HepG2 (cell line): ENCODE measurements around the gene ONECUT1. TPM values are rescaled to one million over a fixed set of nuclear protein-coding genes. Genes with fewer than 3 reads are reported as not detected.
A peak's percentile ranks its signal among the peaks of the same experiment; 100 is the strongest.

Source experiments
- ATAC-seq: fragments of 200-7000 bp; cut with Tn5 transposase; 3 replicates; pipeline ENCODE4 v1.9.1; 2020; ENCODE audit warnings: mild to moderate bottlenecking, moderate library complexity
- BruUV-seq: library from RNA; stranded (reverse); fragments of 400-500 nt; replicated peaks from 2 replicates; lab custom pipeline; 2021; lab: Mats Ljungman, UMichigan
- CTCF ChIA-PET: fragments of 300-600 bp; formaldehyde crosslinking; extraction: SDS; loops from one replicate; lab custom pipeline; 2021; ENCODE audit warnings: low total read pairs, inconsistent platforms, low intra/inter-chr PET ratio; lab: Yijun Ruan, JAX
- POLR2A ChIA-PET: fragments of 350-600 bp; sonication (Branson Sonifier 250); formaldehyde crosslinking; loops from one replicate; lab custom pipeline; 2020; ENCODE audit warnings: antibody characterized with exemption, inconsistent platforms; lab: Yijun Ruan, JAX
- DNase-seq: peaks from one replicate; pipeline ENCODE4 v3.0.0-alpha.2; 2015; ENCODE audit warnings: low spot score
- FAIRE-seq: peaks from 3 replicates; lab custom pipeline; 2011; peaks lifted over from hg19 to GRCh38; lab: Jason Lieb, UNC
- H2AFZ ChIP-seq: one replicate; pipeline ENCODE4 v1.6.1; 2011; ENCODE audit warnings: low read length, inconsistent platforms
- H3K27ac ChIP-seq: fragments of 300-600 bp; 3 replicates; pipeline ENCODE4 v1.8.0; 2011; ENCODE audit warnings: mixed run types, mild to moderate bottlenecking, mixed read lengths, low read length, inconsistent platforms; ENCODE audit not compliant: insufficient read depth; ENCODE audit errors: extremely low read length
- H3K27me3 ChIP-seq, 2 experiments: fragments of 200-600 bp in 1 of 2; 2 replicates in 1 of 2; 3 replicates in 1 of 2; pipeline versions ENCODE4 v1.6.0 to v1.8.0; 2011; ENCODE audit warnings: low read length in 2 of 2, mild to moderate bottlenecking in 2 of 2, moderate library complexity in 2 of 2, inconsistent platforms in 1 of 2; ENCODE audit not compliant: insufficient read depth in 2 of 2, control insufficient read depth in 1 of 2
- H3K36me3 ChIP-seq, 2 experiments: fragments of 200-600 bp in 1 of 2; replicated peaks in 1 of 2; 2 replicates in 1 of 2; 3 replicates in 1 of 2; pipeline versions ENCODE4 v1.5.1 to v1.8.0; 2011; ENCODE audit warnings: low read length in 2 of 2, inconsistent platforms in 1 of 2; ENCODE audit not compliant: insufficient read depth in 2 of 2, control insufficient read depth in 1 of 2
- H3K4me1 ChIP-seq: 2 replicates; pipeline ENCODE4 v1.5.1; 2012; ENCODE audit warnings: low read length, inconsistent platforms; ENCODE audit not compliant: insufficient read depth
- H3K4me2 ChIP-seq: 2 replicates; pipeline ENCODE4 v1.6.0; 2011; ENCODE audit warnings: low read depth, low read length, inconsistent platforms
- H3K4me3 ChIP-seq, 3 experiments: fragments of 200-600 bp in 1 of 3; sonication (generic), shearing (Covaris generic) in 1 of 3; replicated peaks in 1 of 3; 2 replicates each; pipeline ENCODE4 v1.5.1; 2011 to 2016; ENCODE audit warnings: low read length in 3 of 3, inconsistent platforms in 2 of 3, low read depth in 2 of 3, mild to moderate bottlenecking in 2 of 3, control low read depth in 1 of 3, mixed read lengths in 1 of 3; ENCODE audit not compliant: insufficient read depth in 1 of 3
- H3K79me2 ChIP-seq: one replicate; pipeline ENCODE4 v1.6.1; 2011; ENCODE audit warnings: low read length, inconsistent platforms; ENCODE audit not compliant: insufficient read depth
- H3K9ac ChIP-seq: 2 replicates; pipeline ENCODE4 v1.6.0; 2011; ENCODE audit warnings: mild to moderate bottlenecking, low read depth, low read length, inconsistent platforms; ENCODE audit not compliant: insufficient read depth
- H3K9me3 ChIP-seq: 2 replicates; pipeline ENCODE4 v1.5.1; 2012; ENCODE audit warnings: mild to moderate bottlenecking, low read length
- H4K20me1 ChIP-seq: 2 replicates; pipeline ENCODE4 v1.6.0; 2011; ENCODE audit warnings: inconsistent platforms, mild to moderate bottlenecking, low read length, moderate library complexity; ENCODE audit not compliant: insufficient read depth
- KDM5B ChIP-seq: sonication (generic); formaldehyde crosslinking; IDR thresholded peaks from 2 replicates; pipeline ENCODE4 v1.4.0; 2020; ENCODE audit warnings: missing genetic modification reagents, mild to moderate bottlenecking, borderline replicate concordance
- MYC ChIP-seq: sonication (generic); formaldehyde crosslinking; IDR thresholded peaks from 2 replicates; pipeline ENCODE4 v1.9.0; 2021; ENCODE audit warnings: missing genetic modification reagents, borderline replicate concordance
- NFKB2 ChIP-seq: sonication (generic); formaldehyde crosslinking; IDR thresholded peaks from 2 replicates; pipeline ENCODE4 v1.4.0; 2020; ENCODE audit warnings: missing genetic modification reagents, borderline replicate concordance
- SP4 ChIP-seq: sonication (generic); formaldehyde crosslinking; IDR thresholded peaks from 2 replicates; pipeline ENCODE4 v1.8.1; 2023; ENCODE audit warnings: mild to moderate bottlenecking, missing genetic modification reagents
- STAG1 ChIP-seq: sonication (generic); formaldehyde crosslinking; IDR thresholded peaks from 2 replicates; pipeline ENCODE4 v1.4.0; 2020; ENCODE audit warnings: missing genetic modification reagents
- THAP11 ChIP-seq: IDR thresholded peaks from 2 replicates; pipeline ENCODE4 v1.6.1; 2016; ENCODE audit warnings: missing biosample characterization, missing genetic modification reagents
- ZMYM2 ChIP-seq: sonication (generic); formaldehyde crosslinking; IDR thresholded peaks from 2 replicates; pipeline ENCODE4 v1.8.0; 2022; ENCODE audit warnings: mild to moderate bottlenecking, missing genetic modification reagents
- ZNF30 ChIP-seq: sonication (generic); formaldehyde crosslinking; IDR thresholded peaks from 2 replicates; pipeline ENCODE4 v1.5.0; 2020; ENCODE audit warnings: mild to moderate bottlenecking, missing genetic modification reagents
- ZNF441 ChIP-seq: sonication (generic); formaldehyde crosslinking; IDR thresholded peaks from 2 replicates; pipeline ENCODE4 v1.7.0; 2021; ENCODE audit warnings: missing genetic modification reagents, borderline replicate concordance
- ZNF563 ChIP-seq: sonication (generic); formaldehyde crosslinking; IDR thresholded peaks from 2 replicates; pipeline ENCODE4 v1.8.0; 2022; ENCODE audit warnings: mild to moderate bottlenecking, moderate library complexity, missing genetic modification reagents
- ZNF609 ChIP-seq: sonication (generic); formaldehyde crosslinking; IDR thresholded peaks from 2 replicates; pipeline ENCODE4 v1.4.0; 2020; ENCODE audit warnings: mild to moderate bottlenecking, missing genetic modification reagents, borderline replicate concordance
- ZNF768 ChIP-seq: sonication (generic); formaldehyde crosslinking; IDR thresholded peaks from 2 replicates; pipeline ENCODE4 v1.4.0; 2020; ENCODE audit warnings: missing genetic modification reagents
- WGBS: methylation state at CpG from one replicate; pipeline ENCODE4 v1.1.6; 2017; ENCODE audit warnings: low lambda C conversion rate; 5-methylcytosine and 5-hydroxymethylcytosine counted together
- in situ Hi-C: cut with HindIII; loops from 2 replicates; pipeline ENCODE4 v1.10.0; 2017; ENCODE audit warnings: low pct_unique_long_range_greater_than_20kb; ENCODE audit not compliant: extremely low pct_ligation_motif_present
- intact Hi-C: fragments of 100-400 bp; cut with micrococcal nuclease; formaldehyde crosslinking; loops from one replicate; pipeline ENCODE4 v1.10.0; 2022; ENCODE audit not compliant: unreplicated experiment
- polyA plus RNA-seq, 8 experiments: library from polyadenylated mRNA; depleted of rRNA in 3 of 8; stranded (reverse) in 7 of 8; unstranded in 1 of 8; fragments of >200 nt; fragmentation: Illumina TruSeq in 4 of 8; extraction: Trizol in 4 of 8; gene quantifications; 2 replicates each; pipeline versions ENCODE4 v1.2.1 to v1.2.3, GENCODE V29; 2011 to 2016; ENCODE audit warnings: low read depth in 4 of 8, missing spikeins in 1 of 8, mixed read lengths in 1 of 8; ENCODE audit not compliant: insufficient read depth in 1 of 8
- total RNA-seq, 5 experiments: library from RNA; depleted of rRNA; stranded (reverse); fragments of >200 nt; fragmentation: Illumina TruSeq; extraction: Trizol; gene quantifications; 2 replicates each; pipeline ENCODE4 v1.2.3, GENCODE V29; 2016; ENCODE audit warnings: low read depth in 1 of 5
- TF ChIP-seq, protein P1 (sequence below): sonication (generic); formaldehyde crosslinking; conservative IDR thresholded peaks from 2 replicates; pipeline ENCODE4 v1.8.1; 2023; ENCODE audit warnings: missing genetic modification reagents
- TF ChIP-seq, protein P2 (sequence below): IDR thresholded peaks from 2 replicates; pipeline ENCODE4 v1.6.1; 2012; ENCODE audit warnings: inconsistent platforms

Gene ONECUT1
- total and polyA plus RNA-seq, 2 of the 13 experiments (the other 11 are each of a cell fraction or from before 2014, with no cell fraction given) = 3.5 to 9.1 TPM

- no peak for TF ChIP-seq ZNF609 (CRISPR knock-in tag)
Measured at GRCh38 chr15:52804526-52805081, 14.5 kb upstream of the ONECUT1 start (continued).

DNA sequence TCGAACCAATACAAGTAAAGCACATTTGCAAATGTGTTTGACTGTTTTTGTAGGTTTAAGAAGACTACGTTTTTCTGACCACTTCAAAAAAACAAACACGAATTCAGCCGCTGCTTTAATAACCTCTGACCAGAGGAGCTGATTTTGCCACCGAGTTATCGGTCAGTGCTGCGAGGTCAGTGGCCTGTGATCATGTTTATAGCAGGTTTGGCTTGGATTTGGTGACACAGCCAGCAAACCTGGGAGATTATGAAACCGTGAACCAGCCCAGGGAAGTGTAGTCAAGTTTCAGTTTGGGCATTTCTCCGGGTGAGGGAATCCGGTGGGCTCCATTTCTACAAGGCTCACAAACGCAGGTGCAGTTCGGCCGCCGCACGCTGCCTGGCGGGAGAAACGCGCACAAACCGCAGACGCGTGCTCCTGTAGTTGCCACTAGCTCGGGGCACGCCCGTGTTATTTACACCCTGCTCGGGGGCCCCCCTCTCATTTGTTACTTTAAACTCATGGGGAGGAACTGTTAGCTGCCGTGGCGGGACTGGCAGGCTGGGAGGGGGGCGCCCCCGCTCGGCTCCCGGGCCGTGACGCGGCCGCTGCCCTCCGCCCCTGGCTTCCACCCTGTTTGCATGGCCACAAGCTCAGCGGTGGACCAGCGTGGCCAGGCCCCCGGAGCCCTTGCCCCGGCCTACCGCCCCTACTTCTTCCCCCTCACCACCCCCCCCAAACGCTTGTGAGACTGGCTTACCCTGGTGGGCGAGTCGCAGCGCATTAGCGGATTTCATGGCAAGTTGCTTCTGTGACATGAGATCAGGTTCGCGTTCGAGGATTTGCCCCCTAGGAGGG, 13.6 kb upstream of the ONECUT1 start:
- FAIRE-seq (no peak), ATAC-seq (peak; percentile 61), DNase-seq (no peak)
- intact Hi-C loops = no loop called here
- WGBS = 19% methylated on average over 31 of the region's 49 CpGs
- in situ Hi-C loops = no loop called here
- Histone ChIP-seq H3K27me3 (peaks cover 9 to 47% of the 10 kb centered on the region in 2 experiments; a peak in 4 of 5 replicates), H3K9ac (peak overlapping the region; percentile 37; the same call in 1 of the 2 replicates), H3K4me3 (peak overlapping the region; percentile 23 to 62 (median 51)), H3K9me3 (no peaks in the 10 kb centered on the region), H3K79me2 (no peaks in the 10 kb centered on the region), H3K27ac (no peak overlapping the region), H2AFZ (peak overlapping the region; percentile 65), H3K4me1 (peaks cover 44% of the 10 kb centered on the region), H3K4me2 (peak overlapping the region; percentile 72), H4K20me1 (no peaks in the 10 kb centered on the region), H3K36me3 (no peaks in the 10 kb centered on the region)
- CTCF ChIA-PET = no interaction called here
- POLR2A ChIA-PET = interaction anchor here (1.2 kb wide), 1 partner anchor 13 kb away, joined by 4 read pairs; the partner anchor contains the start of gene ONECUT1
- no TSS peak for BruUV-seq
- TF ChIP-seq THAP11 (0 out of 2 replicates have a peak, but pooled peaks have one; percentile 18), NFKB2 (peak; percentile 39; the same call in 1 of the 2 replicates), ZNF30 (CRISPR knock-in tag) (0 out of 2 replicates have a peak, but pooled peaks have one; percentile 25), STAG1 (0 out of 2 replicates have a peak, but pooled peaks have one; percentile 3), SP4 (CRISPR knock-in tag) (0 out of 2 replicates have a peak, but pooled peaks have one; percentile 23), ZNF563 (CRISPR knock-in tag) (0 out of 2 replicates have a peak, but pooled peaks have one; percentile 44), KDM5B (CRISPR knock-in tag) (peak; percentile 70; the same call in 1 of the 2 replicates), MYC (CRISPR knock-in tag) (peak; percentile 40; the same call in 1 of the 2 replicates), ZNF768 (peak; percentile 21; the same call in 1 of the 2 replicates), ZMYM2 (CRISPR knock-in tag) (no peak), ZNF441 (peak; percentile 58; the same call in 1 of the 2 replicates)
- TF ChIP-seq, protein P1, sequence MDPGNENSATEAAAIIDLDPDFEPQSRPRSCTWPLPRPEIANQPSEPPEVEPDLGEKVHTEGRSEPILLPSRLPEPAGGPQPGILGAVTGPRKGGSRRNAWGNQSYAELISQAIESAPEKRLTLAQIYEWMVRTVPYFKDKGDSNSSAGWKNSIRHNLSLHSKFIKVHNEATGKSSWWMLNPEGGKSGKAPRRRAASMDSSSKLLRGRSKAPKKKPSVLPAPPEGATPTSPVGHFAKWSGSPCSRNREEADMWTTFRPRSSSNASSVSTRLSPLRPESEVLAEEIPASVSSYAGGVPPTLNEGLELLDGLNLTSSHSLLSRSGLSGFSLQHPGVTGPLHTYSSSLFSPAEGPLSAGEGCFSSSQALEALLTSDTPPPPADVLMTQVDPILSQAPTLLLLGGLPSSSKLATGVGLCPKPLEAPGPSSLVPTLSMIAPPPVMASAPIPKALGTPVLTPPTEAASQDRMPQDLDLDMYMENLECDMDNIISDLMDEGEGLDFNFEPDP = no peak
- TF ChIP-seq, protein P2, sequence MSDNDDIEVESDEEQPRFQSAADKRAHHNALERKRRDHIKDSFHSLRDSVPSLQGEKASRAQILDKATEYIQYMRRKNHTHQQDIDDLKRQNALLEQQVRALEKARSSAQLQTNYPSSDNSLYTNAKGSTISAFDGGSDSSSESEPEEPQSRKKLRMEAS = peak; percentile 74
